Fibroblast of villous mesenchyme (primary cell): ENCODE data around the gene LGALS9C. TPM values are rescaled to one million over a fixed set of nuclear protein-coding genes. Genes with fewer than 3 reads are reported as not detected.
"Not testable (repeated sequence)": the region's sequence is repeated elsewhere in the genome, so short reads cannot be mapped to it uniquely, and the experiment has no call there.

Source experiments
- DNase-seq: peaks from one replicate; pipeline ENCODE4 v3.0.0-alpha.2; 2010; ENCODE audit warnings: low read depth
- H3K4me3 ChIP-seq: 2 replicates; pipeline ENCODE4 v1.5.1; 2011; ENCODE audit warnings: low read depth, mild to moderate bottlenecking, low read length
- CTCF ChIP-seq: IDR thresholded peaks from 2 replicates; pipeline ENCODE4 v1.5.1; 2012; ENCODE audit warnings: low read depth, mild to moderate bottlenecking, low read length; ENCODE audit not compliant: insufficient read depth
- total RNA-seq: library from RNA; depleted of rRNA; stranded (reverse); fragments of >200 nt; gene quantifications from 2 replicates; pipeline ENCODE4 v1.2.3, GENCODE V29; 2012

Gene LGALS9C
- not detected in 2 replicates for total RNA-seq

GRCh38 chr17:18476508-18477308, at the start of gene LGALS9C:
Gene LGALS9C (plus strand): TSS chr17:18476789. CDS start chr17:18476855, 66 bp downstream.
- not testable (repeated sequence) for DNase-seq

GRCh38 chr17:18432206-18432605, 44.4 kb upstream of the LGALS9C start:
- not testable (repeated sequence) for H3K4me3 ChIP-seq, DNase-seq

More at GRCh38 chr17:18476508-18477308, at the start of gene LGALS9C:
- not testable (repeated sequence) for H3K4me3 ChIP-seq

- H3K4me3 ChIP-seq, DNase-seq: not testable (repeated sequence)
These were observed 37.1 kb upstream of the LGALS9C start for GRCh38 chr17:18439465-18439870.

GRCh38 chr17:18442093-18442492, 34.5 kb upstream of the LGALS9C start:
- not testable (repeated sequence) for DNase-seq, H3K4me3 ChIP-seq
- TF ChIP-seq CTCF: peak; percentile 10

GRCh38 chr17:18442532-18442931, 34.1 kb upstream of the LGALS9C start:
- H3K4me3 ChIP-seq, DNase-seq: not testable (repeated sequence)

GRCh38 chr17:18447476-18448205, 28.9 kb upstream of the LGALS9C start:
- not testable (repeated sequence) for H3K4me3 ChIP-seq, DNase-seq

GRCh38 chr17:18448311-18448710, 28.3 kb upstream of the LGALS9C start:
- H3K4me3 ChIP-seq, DNase-seq: not testable (repeated sequence)

- not testable (repeated sequence) for DNase-seq
These were observed 26.8 kb upstream of the LGALS9C start for GRCh38 chr17:18449833-18450232.

GRCh38 chr17:18450998-18451397, 25.6 kb upstream of the LGALS9C start:
- DNase-seq: not testable (repeated sequence)

More at GRCh38 chr17:18449833-18450232, 26.8 kb upstream of the LGALS9C start:
- not testable (repeated sequence) for H3K4me3 ChIP-seq

GRCh38 chr17:18451969-18452368, 24.6 kb upstream of the LGALS9C start:
- DNase-seq: not testable (repeated sequence)

More at GRCh38 chr17:18450998-18451397, 25.6 kb upstream of the LGALS9C start:
- not testable (repeated sequence) for H3K4me3 ChIP-seq

GRCh38 chr17:18459035-18459434, 17.6 kb upstream of the LGALS9C start:
- peak; percentile 73 for DNase-seq
- not testable (repeated sequence) for H3K4me3 ChIP-seq

More at GRCh38 chr17:18451969-18452368, 24.6 kb upstream of the LGALS9C start:
- H3K4me3 ChIP-seq: not testable (repeated sequence)

GRCh38 chr17:18463831-18464502, 12.6 kb upstream of the LGALS9C start:
- not testable (repeated sequence) for DNase-seq, H3K4me3 ChIP-seq

GRCh38 chr17:18466250-18466983, 10.2 kb upstream of the LGALS9C start:
- not testable (repeated sequence) for DNase-seq, H3K4me3 ChIP-seq

- not testable (repeated sequence) for H3K4me3 ChIP-seq, DNase-seq
These were observed 9.6 kb upstream of the LGALS9C start for GRCh38 chr17:18467001-18467400.

- not testable (repeated sequence) for H3K4me3 ChIP-seq, DNase-seq
These were observed 8.0 kb upstream of the LGALS9C start for GRCh38 chr17:18468472-18469171.

- H3K4me3 ChIP-seq: not testable (repeated sequence)
These were observed 6.8 kb upstream of the LGALS9C start for GRCh38 chr17:18469837-18470236.

More at GRCh38 chr17:18469837-18470236, 6.8 kb upstream of the LGALS9C start:
- not testable (repeated sequence) for DNase-seq
